Stimulated activated CD4-positive, alpha-beta T cell treated with anti-CD3 and anti-CD28 coated beads, Interleukin-2, amount 100 ng/mL, for 48 hours (primary cell): ENCODE measurements around the gene MRTFA.
"Not testable (repeated sequence)": the region's sequence is repeated elsewhere in the genome, so short reads cannot be mapped to it uniquely, and the experiment has no call there.

Experiments used
- DNase-seq, 2 donors: peaks; one replicate each; pipeline ENCODE4 v3.0.0-alpha.2; 2020

The MRTFA gene

DNA sequence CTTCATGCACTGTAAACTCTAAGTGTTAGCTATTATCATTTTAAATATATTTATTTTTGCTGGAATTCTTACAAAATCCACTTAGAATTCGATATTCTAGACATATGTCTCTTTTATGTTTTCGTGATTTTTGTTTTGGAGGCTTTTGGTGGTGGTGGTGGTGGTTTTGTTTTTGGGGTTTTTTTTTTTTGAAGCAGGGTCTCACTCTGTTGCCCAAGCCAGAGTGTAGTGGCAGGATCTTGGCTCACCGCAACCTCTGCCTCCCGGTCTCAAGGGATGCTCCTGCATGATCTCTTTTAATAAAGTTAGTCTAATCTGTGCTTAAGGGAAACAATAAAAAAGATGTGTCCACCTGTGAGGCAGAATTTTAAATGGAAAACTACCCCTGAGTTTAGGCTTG lies 117.7 kb downstream of the MRTFA start:
- DNase-seq = no peak

DNA sequence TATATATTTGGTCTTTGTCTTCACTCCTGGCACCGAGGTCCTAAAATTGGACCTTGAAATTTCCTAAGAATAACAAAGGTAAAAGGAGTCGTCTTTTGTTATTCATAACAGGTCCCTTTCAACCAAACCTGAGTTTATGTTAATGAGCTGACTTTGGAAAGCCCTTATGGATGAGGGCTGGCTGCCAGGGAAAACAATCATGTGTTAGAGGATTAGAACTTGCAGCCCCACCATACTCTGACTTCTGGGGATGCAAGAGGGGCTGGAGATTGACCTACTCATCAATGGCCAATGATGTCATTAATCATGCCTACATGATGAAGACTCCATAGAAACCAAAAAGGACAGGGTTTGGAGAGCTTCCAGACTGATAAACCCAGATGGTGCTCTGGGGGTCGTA lies 118.9 kb downstream of the MRTFA start:
- DNase-seq = no peak

DNA sequence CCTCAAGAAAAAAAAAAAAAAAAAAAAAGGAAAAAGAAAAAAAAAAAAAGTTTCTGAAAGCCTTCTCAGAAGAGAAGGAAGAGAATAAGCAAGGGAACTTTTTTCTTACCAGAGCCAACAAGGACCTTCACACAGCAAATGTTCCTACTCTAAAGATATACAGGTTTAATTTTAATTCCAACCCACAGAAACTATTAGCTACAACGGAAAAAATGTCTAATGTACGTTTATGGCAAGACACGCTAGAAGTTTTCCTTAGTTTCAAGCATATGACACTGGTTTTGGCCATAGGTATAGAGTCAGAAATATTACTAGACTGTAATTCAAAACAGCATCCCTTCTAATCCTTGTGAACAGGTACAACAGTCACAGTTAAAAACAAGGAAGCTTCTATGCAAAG lies 120.1 kb downstream of the MRTFA start:
- no peak for DNase-seq

DNA sequence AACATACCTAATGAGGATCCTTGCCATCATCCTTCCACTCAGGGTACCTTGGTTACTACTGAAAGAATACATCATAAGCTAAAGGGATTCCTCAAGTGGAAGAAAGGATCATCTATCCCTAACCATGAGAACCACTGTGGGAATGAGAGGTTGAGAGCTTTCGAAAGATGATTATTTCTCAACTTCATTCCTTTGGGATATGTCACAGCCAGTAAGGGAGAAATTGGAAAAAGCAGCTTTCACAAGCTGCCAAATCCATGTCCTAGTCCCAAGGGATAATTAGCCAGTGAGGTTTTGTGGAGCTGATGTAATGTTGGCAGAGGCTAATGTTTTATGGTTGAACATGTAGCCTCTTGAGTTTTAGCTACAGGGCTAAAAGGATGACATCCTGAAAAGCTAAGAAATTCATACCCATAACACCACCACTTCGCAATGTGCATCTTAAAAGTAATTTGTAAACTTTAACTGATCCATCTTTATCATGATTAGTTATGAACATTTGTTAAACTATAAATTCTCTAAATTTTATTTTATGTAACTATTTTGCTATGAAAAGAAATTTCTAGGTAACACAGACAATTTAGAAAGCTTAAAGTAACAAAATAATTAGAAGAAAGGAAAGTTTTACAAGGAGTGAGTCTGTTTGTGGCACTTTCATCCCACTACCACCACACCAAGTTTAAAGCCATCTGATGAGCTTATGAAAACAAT lies 123.9 kb downstream of the MRTFA start:
- no peak for DNase-seq

DNA sequence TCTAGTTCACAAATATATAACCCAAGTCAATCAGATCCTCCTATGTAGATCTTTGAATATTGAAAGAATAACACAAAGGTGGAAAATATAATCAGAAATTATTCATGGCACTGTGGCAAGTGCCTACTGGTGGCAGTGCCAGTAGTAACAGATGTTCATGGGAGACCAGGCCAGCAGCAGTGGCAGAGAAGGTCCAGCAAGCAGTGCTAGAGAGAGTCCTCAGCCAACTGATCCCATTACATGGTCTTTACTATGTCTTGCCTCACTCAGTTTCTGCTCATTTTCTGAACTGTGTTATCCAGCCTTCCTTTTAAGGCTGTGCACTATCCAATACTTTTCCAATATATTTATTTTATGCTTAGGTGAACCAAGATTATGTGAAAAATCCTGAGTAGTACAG lies 124.9 kb downstream of the MRTFA start:
- DNase-seq = no peak

DNA sequence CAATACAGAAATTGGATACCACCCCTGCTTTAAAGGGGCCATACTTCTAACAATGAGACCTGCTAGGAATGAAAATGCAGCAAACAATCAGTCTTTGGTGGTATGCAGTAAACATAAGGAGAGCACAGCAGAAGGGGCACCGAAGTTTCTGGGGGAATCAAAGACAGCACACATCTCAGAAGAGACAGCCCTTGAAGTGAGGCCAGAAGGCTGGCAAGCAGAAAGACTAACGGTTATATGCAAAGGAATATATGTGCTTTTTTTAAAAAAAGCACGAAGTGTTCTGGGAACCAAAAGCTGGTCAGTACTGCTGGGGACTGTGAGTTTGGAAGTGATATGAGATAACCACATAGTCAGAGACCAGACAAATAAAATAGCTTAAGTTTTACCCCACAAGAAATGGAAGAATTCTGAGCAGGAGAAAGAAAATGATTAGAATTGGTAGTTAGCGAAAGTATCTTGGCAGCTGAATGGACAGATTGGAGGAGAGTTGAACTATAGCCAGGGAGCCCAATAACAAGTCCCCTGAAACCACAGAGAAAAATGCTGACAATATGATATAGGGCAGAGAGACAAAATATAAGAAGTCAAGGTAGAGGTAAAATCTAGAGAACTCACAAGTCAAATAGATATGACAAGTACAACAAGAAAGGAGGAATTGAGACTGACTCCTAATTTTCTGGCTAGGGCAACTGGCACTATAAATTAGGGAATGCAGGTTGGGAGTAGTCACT lies 125.7 kb downstream of the MRTFA start:
- DNase-seq = no peak

DNA sequence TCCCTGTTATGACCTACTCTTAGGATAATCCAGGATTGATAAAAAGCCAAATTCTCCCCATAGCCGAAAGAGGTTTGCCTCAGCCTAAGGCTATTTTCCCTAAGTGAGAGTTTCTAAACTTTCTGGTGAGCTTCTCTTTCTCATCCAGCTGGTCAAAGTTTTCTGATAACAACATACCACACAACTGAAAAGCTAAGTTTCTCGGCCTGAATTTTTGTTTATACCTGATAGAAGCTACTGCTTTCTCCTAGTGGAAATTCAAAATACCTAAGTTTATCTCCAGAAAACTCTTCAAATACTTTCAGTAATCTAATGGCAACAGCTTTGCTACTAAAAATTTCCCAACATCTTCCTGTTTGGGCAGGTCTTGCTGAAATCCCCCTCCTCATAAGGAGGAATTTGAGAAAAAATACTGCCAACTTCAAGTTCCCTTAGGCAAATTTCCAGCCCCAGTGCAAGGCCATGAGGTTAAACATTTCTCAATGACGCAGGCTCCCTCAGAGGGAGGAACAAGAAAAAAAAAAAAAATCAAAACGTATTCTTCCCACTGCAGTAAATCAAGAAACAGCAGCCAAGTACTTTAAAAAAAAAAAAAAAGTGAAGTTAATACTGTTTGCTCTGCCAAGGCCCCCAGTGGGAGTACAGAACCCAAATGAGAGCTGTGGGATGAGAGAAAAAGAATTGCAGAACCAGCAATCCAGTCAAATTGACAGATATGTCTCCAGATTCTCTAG lies 127.0 kb downstream of the MRTFA start:
- no peak for DNase-seq

DNA sequence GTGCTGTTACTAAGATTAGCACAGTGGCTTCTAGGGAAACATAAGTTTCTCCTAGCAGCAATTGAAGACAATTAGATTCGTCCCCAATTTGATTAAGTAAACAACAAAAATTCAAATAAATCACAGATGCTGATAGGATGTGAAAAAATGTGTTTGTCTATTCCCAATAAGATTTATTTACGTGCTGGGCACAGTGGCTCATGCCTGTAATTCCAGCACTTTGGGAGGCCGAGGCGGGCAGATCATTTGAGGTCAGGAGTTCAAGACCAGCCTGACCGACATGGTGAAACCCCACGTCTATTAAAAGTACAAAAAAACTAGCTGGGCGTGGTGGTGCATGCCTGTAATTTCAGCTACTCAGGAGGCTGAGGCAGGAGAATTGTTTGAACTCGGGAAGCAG lies 128.5 kb downstream of the MRTFA start:
- DNase-seq = not testable (repeated sequence)

DNA sequence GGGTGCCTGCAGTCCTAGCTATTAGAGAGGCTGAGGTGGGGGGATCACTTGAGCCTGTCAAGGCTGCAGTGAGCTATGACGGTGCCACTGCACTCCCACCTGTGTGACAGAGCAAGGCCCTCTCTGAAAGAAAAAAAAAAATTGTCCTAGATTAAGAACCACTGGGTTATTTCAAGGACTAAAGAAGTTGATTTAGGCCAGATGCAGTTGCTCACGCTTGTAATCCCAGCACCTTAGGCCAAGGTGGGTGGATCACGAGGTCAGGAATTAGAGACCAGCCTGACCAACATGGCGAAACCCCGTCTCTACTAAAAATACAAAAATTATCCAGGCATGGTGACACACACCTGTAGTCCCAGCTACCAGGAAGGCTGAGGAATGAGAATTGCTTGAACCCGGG lies 129.0 kb downstream of the MRTFA start:
- no peak for DNase-seq

DNA sequence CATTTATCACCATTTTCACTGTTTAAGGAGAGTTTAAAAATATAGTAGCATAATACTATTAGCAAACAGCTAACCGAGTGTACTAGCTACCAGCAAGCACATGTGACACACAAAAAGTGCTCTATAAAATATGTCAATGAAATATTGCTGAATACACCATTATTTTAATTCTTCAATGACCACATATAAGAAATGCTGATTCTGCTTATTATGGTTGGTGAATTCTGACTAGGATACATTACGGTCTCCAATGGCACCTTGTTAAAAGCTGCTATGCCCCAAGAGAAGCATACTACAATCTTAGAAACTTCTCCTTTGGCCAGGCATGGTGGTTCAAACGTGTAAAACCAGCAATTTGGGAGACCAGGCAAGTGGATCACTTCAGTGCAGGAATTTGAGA lies 129.8 kb downstream of the MRTFA start:
- DNase-seq = no peak

DNA sequence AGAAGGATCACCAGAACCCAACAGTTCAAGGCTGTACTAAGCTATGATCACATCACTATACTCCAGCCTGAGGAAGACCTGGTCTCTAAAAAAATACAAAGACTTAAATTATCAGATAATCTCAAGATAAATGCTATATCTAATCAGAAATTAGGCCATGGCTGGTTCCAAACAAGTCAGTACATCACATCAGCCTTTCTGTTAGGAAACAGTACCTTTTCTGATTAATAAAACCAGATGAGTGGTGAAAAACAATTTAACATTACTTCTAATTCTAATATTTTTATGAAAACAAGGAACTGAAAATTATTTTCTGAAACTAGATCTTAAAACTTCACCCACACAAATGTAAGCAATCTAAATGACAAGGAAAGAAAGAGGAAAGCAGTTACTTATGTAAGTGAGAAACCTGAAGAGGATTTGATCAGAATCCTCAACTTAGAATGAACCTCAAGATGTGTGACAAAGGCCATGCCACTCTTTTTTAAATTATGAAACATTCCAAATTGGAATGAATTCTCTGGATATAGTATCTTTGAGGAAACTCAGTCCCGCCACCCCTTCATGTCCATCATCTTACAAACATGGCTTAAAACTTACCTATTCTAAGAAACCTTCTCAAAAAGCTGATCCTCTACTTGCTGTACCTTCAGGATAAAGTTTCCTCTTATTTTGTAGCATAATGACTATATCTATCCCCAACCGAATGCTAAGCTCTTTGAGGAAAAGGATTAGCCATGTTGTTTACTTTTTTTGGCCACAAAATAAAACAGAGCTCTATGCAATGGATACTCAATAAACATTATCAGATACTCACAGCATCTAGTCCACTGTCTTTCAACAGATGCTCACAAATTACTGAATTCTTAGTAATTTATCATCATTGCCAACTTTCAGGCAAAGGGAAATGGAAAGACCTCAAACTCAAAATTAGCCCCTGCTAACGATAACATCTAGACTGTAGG lies 132.0 kb downstream of the MRTFA start:
- no peak for DNase-seq

DNA sequence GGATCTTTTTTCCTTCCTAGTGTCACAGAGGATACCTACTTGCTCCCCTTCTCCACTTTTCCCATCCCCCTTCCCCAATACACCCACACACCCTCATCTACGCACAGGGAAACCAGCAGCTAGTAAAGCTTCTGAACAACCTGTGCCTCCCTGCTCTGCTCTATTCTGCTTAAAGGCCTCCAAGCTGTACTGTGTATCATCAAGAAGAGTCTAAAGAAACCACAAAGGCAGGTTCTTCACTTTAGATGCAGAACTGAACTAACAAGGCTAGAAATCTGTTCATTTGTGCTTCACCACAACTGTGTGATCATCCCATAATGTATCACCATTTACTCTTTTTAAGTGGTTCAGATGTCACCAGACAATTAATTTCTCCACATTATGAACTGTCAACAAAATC lies 133.6 kb downstream of the MRTFA start:
- no peak for DNase-seq

DNA sequence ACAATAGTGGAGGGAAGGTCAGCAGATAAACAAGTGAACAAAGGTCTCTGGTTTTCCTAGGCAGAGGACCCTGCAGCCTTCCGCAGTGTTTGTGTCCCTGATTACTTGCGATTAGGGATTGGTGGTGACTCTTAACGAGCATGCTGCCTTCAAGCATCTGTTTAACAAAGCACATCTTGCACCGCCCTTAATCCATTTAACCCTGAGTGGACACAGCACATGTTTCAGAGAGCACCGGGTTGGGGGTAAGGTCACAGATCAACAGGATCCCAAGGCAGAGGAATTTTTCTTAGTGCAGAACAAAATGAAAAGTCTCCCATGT lies 136.1 kb downstream of the MRTFA start:
- not testable (repeated sequence) for DNase-seq

DNA sequence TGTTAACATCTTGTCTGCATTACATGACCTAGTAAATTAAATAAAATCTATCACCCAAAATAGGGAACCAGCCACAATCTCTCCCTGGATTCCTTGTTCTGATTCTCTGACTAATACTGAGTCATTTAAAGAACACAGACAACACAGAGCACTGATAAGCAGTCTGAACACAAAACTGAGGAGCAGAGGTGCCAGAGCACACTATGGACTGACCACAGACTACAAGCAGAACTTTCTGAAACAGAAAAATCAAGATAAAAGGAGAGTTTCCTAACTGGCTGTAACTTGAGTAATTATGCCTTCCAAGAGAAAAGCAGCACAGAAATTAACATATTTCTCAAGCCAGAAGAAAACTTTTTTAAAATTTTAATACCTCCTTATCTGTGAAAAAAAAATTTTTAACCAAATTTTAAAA lies 137.3 kb downstream of the MRTFA start:
- no peak for DNase-seq

DNA sequence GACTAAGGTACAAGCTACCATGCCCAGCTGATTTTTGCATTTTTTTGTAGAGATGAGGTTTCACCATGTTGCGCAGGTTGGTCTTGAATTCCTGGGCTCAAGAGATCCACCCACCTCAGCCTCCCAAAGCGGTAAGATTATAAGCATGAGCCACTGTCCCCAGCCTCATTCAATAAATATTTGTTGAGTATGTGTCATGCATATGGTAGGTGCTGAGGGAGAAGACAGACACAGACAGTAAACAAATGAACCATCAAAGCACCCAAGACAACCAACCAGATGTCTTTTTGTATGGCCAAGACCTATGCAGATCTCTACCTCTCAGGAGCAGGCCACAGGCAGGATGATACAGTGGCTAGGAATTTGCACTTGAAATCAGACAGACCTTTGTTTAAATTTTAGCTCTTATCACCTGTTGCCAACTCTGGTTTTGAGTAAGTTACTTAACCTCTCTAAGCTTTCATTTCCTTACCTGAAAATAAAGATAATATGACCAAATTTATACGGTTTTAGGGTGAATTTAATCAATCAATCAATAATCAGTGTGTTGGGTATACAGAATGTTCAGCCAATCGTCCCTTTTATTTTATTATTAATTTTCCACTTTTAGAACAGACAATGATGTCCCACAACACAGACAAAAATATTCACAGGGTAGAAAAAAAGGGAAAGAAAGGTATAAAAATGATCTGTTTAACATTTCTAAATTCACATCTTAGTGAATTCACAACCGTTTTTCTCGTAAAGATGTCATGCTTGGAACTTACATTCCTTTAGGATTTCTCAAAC lies 137.9 kb downstream of the MRTFA start:
- no peak for DNase-seq

DNA sequence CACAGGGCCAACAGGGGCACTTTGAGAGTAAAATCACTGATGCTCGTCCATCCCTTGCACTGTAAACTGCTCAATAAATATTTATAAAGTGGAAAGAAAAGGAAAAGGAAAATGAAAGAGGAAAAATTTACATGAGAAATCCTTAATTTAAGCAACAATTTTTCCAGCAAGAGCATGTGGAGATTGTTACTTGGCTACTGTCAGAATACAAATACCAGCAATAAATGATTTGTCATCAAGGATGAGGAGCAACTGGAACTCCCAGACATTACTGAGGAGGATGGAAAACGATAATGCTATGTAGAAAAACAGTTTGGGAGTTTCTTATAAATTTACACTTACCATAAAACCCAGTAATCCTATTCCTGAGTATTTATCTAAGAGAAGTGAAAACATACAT lies 143.1 kb downstream of the MRTFA start:
- DNase-seq = no peak

DNA sequence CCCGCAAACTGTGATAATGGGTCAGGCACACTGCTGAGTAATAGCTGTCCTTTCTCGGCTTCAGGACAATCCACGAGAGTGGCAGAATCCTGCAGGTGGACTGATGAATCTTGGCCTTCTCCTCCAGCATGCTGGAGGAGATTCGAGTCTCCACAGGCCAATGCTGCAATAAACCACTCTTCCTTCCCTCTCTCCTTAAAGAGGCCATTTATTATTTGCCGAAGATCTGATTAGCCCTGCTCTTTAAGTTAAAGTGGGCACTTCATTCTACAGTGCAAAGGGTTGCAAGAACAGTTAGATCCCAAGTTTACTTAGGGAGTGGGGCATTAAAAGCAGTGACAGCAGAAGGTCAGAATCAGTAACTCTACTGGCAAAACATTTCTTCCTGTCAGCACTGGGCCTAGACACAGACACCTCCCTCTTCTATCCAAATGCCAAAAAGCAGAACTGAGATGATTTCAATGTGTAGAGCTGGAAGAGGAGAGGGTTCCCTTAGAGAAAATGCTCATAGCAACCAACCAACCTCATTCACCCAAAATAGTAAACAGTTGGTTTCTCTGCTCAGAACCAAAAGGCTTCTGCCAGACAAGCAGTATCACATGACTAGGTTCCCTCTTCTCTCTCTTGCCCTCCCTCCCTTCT lies 144.4 kb downstream of the MRTFA start:
- DNase-seq = no peak

DNA sequence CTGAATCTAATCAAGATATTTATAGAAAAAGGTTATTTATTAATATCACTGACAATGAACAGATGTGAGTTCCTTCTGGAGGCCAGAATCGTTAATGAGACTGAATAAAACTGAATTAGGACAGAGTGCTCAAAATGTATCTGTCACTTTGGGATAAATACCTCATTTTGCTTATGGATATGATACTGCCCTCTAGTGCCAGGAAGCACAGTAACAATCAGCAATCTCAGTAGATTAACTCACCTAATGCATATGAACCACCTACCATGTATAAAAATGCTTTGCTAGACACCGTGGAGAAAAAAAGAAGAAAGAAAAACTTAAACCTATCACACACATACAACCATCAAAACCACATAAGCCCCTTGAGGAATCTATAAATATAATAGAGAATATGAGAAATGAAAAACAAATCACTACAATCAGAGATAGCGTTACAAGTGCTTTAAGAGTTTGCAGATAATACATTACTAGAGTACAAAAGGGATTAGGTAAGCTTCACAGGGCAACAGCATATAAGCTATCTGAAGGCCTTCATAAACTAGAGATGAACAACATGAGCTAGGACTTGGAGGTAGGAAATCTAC lies 148.8 kb downstream of the MRTFA start:
- DNase-seq = no peak

DNA sequence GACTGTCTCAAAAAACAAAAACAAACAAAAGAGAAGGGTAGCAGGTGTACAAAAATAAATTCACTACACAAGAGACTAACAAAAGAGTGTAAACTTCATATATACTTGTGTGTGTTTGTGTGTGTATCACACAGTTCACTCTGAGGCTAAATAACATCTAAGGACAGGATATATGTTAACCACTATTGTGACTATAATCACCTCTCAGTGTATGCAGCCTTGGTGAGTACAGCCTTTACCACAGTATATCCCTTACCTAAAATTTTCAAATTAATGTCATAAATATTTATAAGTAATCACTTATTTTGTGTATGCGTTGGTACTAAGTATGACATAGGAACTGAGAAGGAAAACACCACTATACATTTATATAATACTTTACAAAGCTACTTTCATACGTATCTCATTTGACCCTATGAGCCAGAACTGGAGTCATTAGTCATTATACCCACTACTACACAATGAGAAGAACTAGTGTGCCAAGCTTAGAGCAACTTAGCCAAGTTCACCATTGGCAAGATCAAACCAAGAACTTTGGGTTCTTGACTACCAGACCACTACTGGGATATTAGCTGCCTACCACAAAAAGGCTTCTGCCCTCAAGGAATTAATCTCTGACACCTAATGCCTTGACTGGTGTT lies 149.4 kb downstream of the MRTFA start:
- DNase-seq = no peak

DNA sequence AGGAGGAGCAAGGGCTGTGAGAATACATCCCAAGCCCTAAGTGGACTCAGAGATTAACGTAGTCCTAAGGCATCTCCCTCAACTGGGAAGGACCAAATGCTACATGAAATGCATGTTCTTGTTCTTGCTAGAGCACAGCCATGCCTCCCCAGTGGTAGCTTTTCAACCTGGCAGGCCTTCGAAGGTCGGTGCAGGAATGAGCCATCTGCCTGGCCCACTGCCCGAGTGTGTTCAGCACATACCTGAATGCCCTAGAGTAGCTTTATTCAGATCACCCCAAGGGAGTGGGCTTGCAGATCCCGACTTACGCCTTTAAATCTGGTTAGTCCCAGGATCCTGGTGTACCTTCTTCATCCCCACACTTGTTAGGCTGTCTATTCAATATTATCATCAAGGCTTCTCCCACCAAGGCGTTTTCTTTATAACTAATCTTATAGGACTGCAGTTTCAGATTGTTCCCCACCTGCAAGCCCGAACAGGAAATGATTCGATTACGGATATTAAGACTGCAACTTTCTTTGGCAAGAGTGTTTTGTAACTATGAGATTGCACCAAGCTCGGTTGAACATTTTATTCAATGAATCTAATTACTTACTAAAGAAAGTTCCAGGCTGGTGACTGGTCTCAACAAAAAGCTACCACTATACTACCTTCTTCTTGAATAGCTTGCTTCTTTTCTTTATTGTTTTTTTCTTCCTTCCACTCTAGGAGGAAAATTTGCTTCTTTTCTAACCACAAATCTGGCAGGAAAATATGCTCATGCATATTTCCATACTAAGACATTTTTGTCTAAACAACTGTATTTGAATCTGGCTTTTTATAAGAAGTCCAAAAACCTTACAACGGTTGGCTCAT lies 150.5 kb downstream of the MRTFA start:
- no peak for DNase-seq
